ENCODE measurements around the gene ACTRT3.

Gene ACTRT3

GRCh38 chr3:169811631-169812331 is 42.4 kb upstream of the ACTRT3 start:
- peak overlapping the region; percentile 59 for H3K4me3 ChIP-seq (ENCODE audit: low read depth, low read length)

GRCh38 chr3:169809230-169809795 is 40.0 kb upstream of the ACTRT3 start:
- TF ChIP-seq, protein P1, sequence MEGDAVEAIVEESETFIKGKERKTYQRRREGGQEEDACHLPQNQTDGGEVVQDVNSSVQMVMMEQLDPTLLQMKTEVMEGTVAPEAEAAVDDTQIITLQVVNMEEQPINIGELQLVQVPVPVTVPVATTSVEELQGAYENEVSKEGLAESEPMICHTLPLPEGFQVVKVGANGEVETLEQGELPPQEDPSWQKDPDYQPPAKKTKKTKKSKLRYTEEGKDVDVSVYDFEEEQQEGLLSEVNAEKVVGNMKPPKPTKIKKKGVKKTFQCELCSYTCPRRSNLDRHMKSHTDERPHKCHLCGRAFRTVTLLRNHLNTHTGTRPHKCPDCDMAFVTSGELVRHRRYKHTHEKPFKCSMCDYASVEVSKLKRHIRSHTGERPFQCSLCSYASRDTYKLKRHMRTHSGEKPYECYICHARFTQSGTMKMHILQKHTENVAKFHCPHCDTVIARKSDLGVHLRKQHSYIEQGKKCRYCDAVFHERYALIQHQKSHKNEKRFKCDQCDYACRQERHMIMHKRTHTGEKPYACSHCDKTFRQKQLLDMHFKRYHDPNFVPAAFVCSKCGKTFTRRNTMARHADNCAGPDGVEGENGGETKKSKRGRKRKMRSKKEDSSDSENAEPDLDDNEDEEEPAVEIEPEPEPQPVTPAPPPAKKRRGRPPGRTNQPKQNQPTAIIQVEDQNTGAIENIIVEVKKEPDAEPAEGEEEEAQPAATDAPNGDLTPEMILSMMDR (IDR thresholded peaks at IDR 0.05; ENCODE audit: low read depth, low read length): no peak
- no peak overlapping the region for H3K4me3 ChIP-seq (ENCODE audit: low read depth, low read length)

More at GRCh38 chr3:169811631-169812331, 42.4 kb upstream of the ACTRT3 start:
- TF ChIP-seq, protein P1 (IDR thresholded peaks at IDR 0.05; ENCODE audit: low read depth, low read length): no peak

- H3K4me3 ChIP-seq (ENCODE audit: low read depth, low read length): no peak overlapping the region
- TF ChIP-seq, protein P1 (IDR thresholded peaks at IDR 0.05; ENCODE audit: low read depth, low read length): no peak
These were observed 35.3 kb upstream of the ACTRT3 start for GRCh38 chr3:169804681-169805080.

GRCh38 chr3:169792359-169792758 is 23.0 kb upstream of the ACTRT3 start:
- TF ChIP-seq, protein P1 (IDR thresholded peaks at IDR 0.05; ENCODE audit: low read depth, low read length): no peak
- no peak overlapping the region for H3K4me3 ChIP-seq (ENCODE audit: low read depth, low read length)

GRCh38 chr3:169790687-169791429 is 21.5 kb upstream of the ACTRT3 start:
- H3K4me3 ChIP-seq (ENCODE audit: low read depth, low read length): no peak overlapping the region
- TF ChIP-seq, protein P1 (IDR thresholded peaks at IDR 0.05; ENCODE audit: low read depth, low read length): no peak

GRCh38 chr3:169790219-169790618 is 20.9 kb upstream of the ACTRT3 start:
- TF ChIP-seq, protein P1 (IDR thresholded peaks at IDR 0.05; ENCODE audit: low read depth, low read length): no peak
- H3K4me3 ChIP-seq (ENCODE audit: low read depth, low read length): no peak overlapping the region

GRCh38 chr3:169787791-169788190 is 18.4 kb upstream of the ACTRT3 start:
- no peak overlapping the region for H3K4me3 ChIP-seq (ENCODE audit: low read depth, low read length)
- TF ChIP-seq, protein P1 (IDR thresholded peaks at IDR 0.05; ENCODE audit: low read depth, low read length): no peak

Measured in WI38 (cell line).